K562 (cell line): ENCODE results near the gene ELFN2. TPM values are rescaled to one million over a fixed set of nuclear protein-coding genes. Genes with fewer than 3 reads are reported as not detected.

Experiments used
- ATAC-seq: fragments of 200-7000 bp; cut with Tn5 transposase; 3 replicates; pipeline ENCODE4 v1.9.1; 2020; ENCODE audit warnings: moderate library complexity
- BruUV-seq: library from RNA; stranded (reverse); fragments of 400-500 nt; replicated peaks from 2 replicates; lab custom pipeline; 2021; lab: Mats Ljungman, UMichigan
- CTCF ChIA-PET: fragments of 300-600 bp; formaldehyde crosslinking; extraction: SDS; loops from one replicate; lab custom pipeline; 2021; ENCODE audit warnings: low intra/inter-chr PET ratio; lab: Yijun Ruan, JAX
- POLR2A ChIA-PET: fragments of 300-600, 350-650 bp; sonication (Branson Sonifier 250); formaldehyde crosslinking; extraction: SDS; loops from one replicate; lab custom pipeline; 2021; ENCODE audit warnings: antibody characterized with exemption, inconsistent platforms; lab: Yijun Ruan, JAX
- DNase-seq, 4 experiments: peaks; one replicate each; pipeline versions ENCODE4 v3.0.0 to v3.0.0-alpha.2; 2011 to 2018; ENCODE audit warnings: low spot score in 3 of 4, mixed read lengths in 3 of 4; ENCODE audit errors: extremely low read depth in 1 of 4
- FAIRE-seq: peaks from 2 replicates; lab custom pipeline; 2011; peaks lifted over from hg19 to GRCh38; lab: Jason Lieb, UNC
- H2AFZ ChIP-seq: 2 replicates; pipeline ENCODE4 v1.6.0; 2011; ENCODE audit warnings: low read depth, low read length, control low read depth, inconsistent platforms
- H3K27ac ChIP-seq: fragments of 200-600 bp; 3 replicates; pipeline ENCODE4 v1.8.0; 2011; ENCODE audit warnings: low read depth, mild to moderate bottlenecking, control low read depth, inconsistent platforms, low read length, moderate library complexity, mixed read lengths; ENCODE audit errors: extremely low read depth
- H3K27me3 ChIP-seq, 2 experiments: fragments of 300-600 bp in 1 of 2; 2 replicates in 1 of 2; 3 replicates in 1 of 2; pipeline versions ENCODE4 v1.6.0 to v1.8.0; 2011; ENCODE audit warnings: inconsistent platforms in 2 of 2, low read length in 2 of 2, mild to moderate bottlenecking in 1 of 2, mixed read lengths in 1 of 2, moderate library complexity in 1 of 2; ENCODE audit not compliant: control insufficient read depth in 2 of 2, insufficient read depth in 2 of 2
- H3K36me3 ChIP-seq: fragments of 300-600 bp; 3 replicates; pipeline ENCODE4 v1.8.0; 2011; ENCODE audit warnings: mild to moderate bottlenecking, low read length, inconsistent platforms; ENCODE audit not compliant: control insufficient read depth, insufficient read depth
- H3K4me1 ChIP-seq, 2 experiments: fragments of 200-600 bp in 1 of 2; replicated peaks in 1 of 2; 2 replicates in 1 of 2; 3 replicates in 1 of 2; pipeline versions ENCODE4 v1.5.1 to v1.8.0; 2011; ENCODE audit warnings: inconsistent platforms in 2 of 2, low read length in 2 of 2, mild to moderate bottlenecking in 1 of 2, mixed read lengths in 1 of 2, moderate library complexity in 1 of 2; ENCODE audit not compliant: control insufficient read depth in 2 of 2, insufficient read depth in 2 of 2
- H3K4me2 ChIP-seq: 2 replicates; pipeline ENCODE4 v1.6.1; 2011; ENCODE audit warnings: low read length, control low read depth, inconsistent platforms, mixed read lengths; ENCODE audit not compliant: insufficient read depth
- H3K4me3 ChIP-seq: fragments of 200-600 bp; sonication (generic), shearing (Covaris generic); 2 replicates; pipeline ENCODE4 v1.5.1; 2016; ENCODE audit warnings: control low read depth, inconsistent platforms
- H3K79me2 ChIP-seq: fragments of 200-600 bp; 3 replicates; pipeline ENCODE4 v1.8.0; 2011; ENCODE audit warnings: low read length, inconsistent platforms; ENCODE audit not compliant: control insufficient read depth, insufficient read depth
- H3K9ac ChIP-seq, 2 experiments: 2 replicates each; pipeline versions ENCODE4 v1.6.0 to v1.6.1; 2011; ENCODE audit warnings: low read depth in 2 of 2, low read length in 2 of 2, control low read depth in 1 of 2, inconsistent platforms in 1 of 2, mild to moderate bottlenecking in 1 of 2, mixed read lengths in 1 of 2; ENCODE audit not compliant: insufficient read depth in 1 of 2
- H3K9me1 ChIP-seq: one replicate; pipeline ENCODE4 v1.6.0; 2011; ENCODE audit warnings: inconsistent platforms, mild to moderate bottlenecking, low read length, moderate library complexity; ENCODE audit not compliant: control insufficient read depth, insufficient read depth
- H3K9me3 ChIP-seq: replicated peaks from 2 replicates; pipeline ENCODE4 v1.5.1; 2011; ENCODE audit warnings: low read depth, low read length, inconsistent platforms; ENCODE audit not compliant: control insufficient read depth, insufficient read depth
- H4K20me1 ChIP-seq: replicated peaks from 2 replicates; pipeline ENCODE4 v1.6.1; 2011; ENCODE audit warnings: low read length, inconsistent platforms, mixed read lengths; ENCODE audit not compliant: control insufficient read depth, insufficient read depth
- BMI1 ChIP-seq: fragments of 150-350 bp; IDR thresholded peaks from 2 replicates; pipeline ENCODE4 v1.6.1; 2014; ENCODE audit warnings: low read length
- DMBX1 ChIP-seq: fragments of 250-450 bp; sonication (Bioruptor Pico); IDR thresholded peaks from 2 replicates; pipeline ENCODE4 v1.8.0; 2022; ENCODE audit warnings: inconsistent platforms, mild to moderate bottlenecking, moderate library complexity, borderline replicate concordance
- HCFC1 ChIP-seq: IDR thresholded peaks from 2 replicates; pipeline ENCODE4 v1.6.1; 2012; ENCODE audit warnings: low read depth, low read length, improper control_type of control experiment
- HNRNPL ChIP-seq: fragments of 200-400 bp; formaldehyde crosslinking; IDR thresholded peaks from 2 replicates; pipeline ENCODE4 v1.6.1; 2017; ENCODE audit warnings: low read depth, mild to moderate bottlenecking, low read length
- HOXB6 ChIP-seq: fragments of 250-450 bp; sonication (Bioruptor Pico); IDR thresholded peaks from 2 replicates; pipeline ENCODE4 v1.5.1; 2022; ENCODE audit warnings: mild to moderate bottlenecking, borderline replicate concordance
- MLLT1 ChIP-seq, 2 experiments: fragments of 450-650 bp; IDR thresholded peaks; 2 replicates each; pipeline ENCODE4 v1.6.1; 2016
- MYNN ChIP-seq, 2 experiments: sonication (generic); formaldehyde crosslinking in 1 of 2; IDR thresholded peaks; 2 replicates each; pipeline versions ENCODE4 v1.5.0 to v1.6.1; 2016 to 2020; ENCODE audit warnings: antibody characterized with exemption in 1 of 2, missing genetic modification reagents in 1 of 2
- RBM17 ChIP-seq: fragments of 200-400 bp; formaldehyde crosslinking; IDR thresholded peaks from 2 replicates; pipeline ENCODE4 v1.6.1; 2017; ENCODE audit warnings: low read depth, mild to moderate bottlenecking, low read length, borderline replicate concordance
- RBM39 ChIP-seq: fragments of 200-400 bp; formaldehyde crosslinking; optimal IDR thresholded peaks from 2 replicates; pipeline ENCODE3; 2018; ENCODE audit warnings: low read depth, low read length
- SPI1 ChIP-seq: IDR thresholded peaks from 2 replicates; pipeline ENCODE4 v1.6.1; 2011; ENCODE audit warnings: low read depth, low read length, control low read depth, borderline replicate concordance
- TEAD2 ChIP-seq: fragments of 450-650 bp; IDR thresholded peaks from 2 replicates; pipeline ENCODE4 v1.6.1; 2016; ENCODE audit warnings: missing genetic modification characterization, control low read depth, missing compliant biosample characterization
- TRIM24 ChIP-seq, 2 experiments: fragments of 450-650 bp; IDR thresholded peaks; 2 replicates each; pipeline ENCODE4 v1.6.1; 2016
- WHSC1 ChIP-seq: IDR thresholded peaks from one replicate; pipeline ENCODE4 v1.6.1; 2012; ENCODE audit warnings: low read length, control low read depth, inconsistent platforms
- ZEB2 ChIP-seq: fragments of 450-650 bp; IDR thresholded peaks from 2 replicates; pipeline ENCODE4 v1.6.1; 2016
- ZNF212 ChIP-seq: fragments of 450-650 bp; formaldehyde crosslinking; IDR thresholded peaks from 2 replicates; pipeline ENCODE4 v1.4.0; 2020; ENCODE audit warnings: mild to moderate bottlenecking
- ZNF57 ChIP-seq: fragments of 450-650 bp; formaldehyde crosslinking; IDR thresholded peaks from 2 replicates; pipeline ENCODE4 v1.4.0; 2020; ENCODE audit warnings: mild to moderate bottlenecking, moderate library complexity
- ZNF668 ChIP-seq: fragments of 250-450 bp; sonication (Bioruptor Pico); IDR thresholded peaks from 2 replicates; pipeline ENCODE4 v1.8.0; 2022; ENCODE audit warnings: mild to moderate bottlenecking, inconsistent platforms
- ZZZ3 ChIP-seq: fragments of 450-650 bp; IDR thresholded peaks from 2 replicates; pipeline ENCODE4 v1.6.1; 2016; ENCODE audit warnings: antibody characterized with exemption, mild to moderate bottlenecking, moderate library complexity
- WGBS: fragments of 100-300 bp; shearing (Covaris generic); methylation state at CpG from one replicate; pipeline ENCODE4 v1.1.6; 2016; ENCODE audit warnings: low coverage, mixed read lengths; ENCODE audit not compliant: insufficient coverage; ENCODE audit errors: missing lambda C conversion rate; 5-methylcytosine and 5-hydroxymethylcytosine counted together
- in situ Hi-C: fragments of 300-500 bp; cut with MboI; formaldehyde crosslinking; loops from 4 replicates; pipeline ENCODE4 v1.15.0; 2018; ENCODE audit warnings: inconsistent platforms, mixed read lengths
- intact Hi-C: fragments of 100-400 bp; cut with micrococcal nuclease; formaldehyde crosslinking; loops from 2 replicates; pipeline ENCODE4 v1.14.2; 2022
- polyA plus RNA-seq, 8 experiments: library from polyadenylated mRNA; depleted of rRNA in 4 of 8; stranded (reverse) in 5 of 8; unstranded in 3 of 8; fragments of >200 nt; fragmentation: Nextera tagmentation in 2 of 8; fragmentation: Illumina TruSeq in 1 of 8; extraction: Ambion mirVana in 2 of 8; extraction: Trizol in 1 of 8; gene quantifications; 2 replicates each; pipeline versions ENCODE4 v1.2.1 to v1.2.3, GENCODE V29; 2011 to 2014; ENCODE audit warnings: inconsistent platforms in 1 of 8, missing spikeins in 1 of 8
- total RNA-seq, 7 experiments: library from RNA; depleted of rRNA in 6 of 7; stranded (reverse); fragments of >200 nt in 6 of 7; fragmentation: Illumina TruSeq in 2 of 7; extraction: Trizol in 2 of 7; gene quantifications; 2 replicates each; pipeline versions ENCODE4 v1.2.1 to v1.2.3, GENCODE V29; 2011 to 2021; ENCODE audit warnings: low replicate concordance in 1 of 7

ELFN2 gene
- total and polyA plus RNA-seq, 9 of the 15 experiments (the other 6 are each of a cell fraction or from before 2014, with no cell fraction given), result not detected

GRCh38 chr22:37403267-37403960 is 23.9 kb downstream of the ELFN2 start:
- WGBS, result 5% methylated on average over 11 of the region's 26 CpGs
- Histone ChIP-seq H3K36me3 (no peaks in the 10 kb centered on the region), H3K9me1 (no peaks in the 10 kb centered on the region), H4K20me1 (no peaks in the 10 kb centered on the region), H3K9me3 (no peaks in the 10 kb centered on the region), H3K27ac (no peak overlapping the region), H2AFZ (no peak overlapping the region), H3K79me2 (no peaks in the 10 kb centered on the region), H3K4me1 (no peaks in the 10 kb centered on the region), H3K4me3 (no peak overlapping the region), H3K9ac (no peak overlapping the region), H3K4me2 (no peak overlapping the region), H3K27me3 (peaks cover 4 to 38% of the 10 kb centered on the region in 2 experiments; a peak in 4 of 5 replicates)
- FAIRE-seq, result no peak
- TF ChIP-seq HNRNPL, result no peak
- no peak for TF ChIP-seq MYNN (IDR thresholded peaks at IDR 0.05)
- TF ChIP-seq MYNN (CRISPR knock-in tag; IDR thresholded peaks at IDR 0.05), result no peak
- TF ChIP-seq RBM39, result no peak
- no peak for TF ChIP-seq ZNF668 (CRISPR knock-in tag)
- no TSS peak for BruUV-seq
- DNase-seq, result no peak
- ATAC-seq, result no peak
- POLR2A ChIA-PET, result interaction anchor here (0.6 kb wide), 1 partner anchor 64 kb away, joined by 4 read pairs; no protein-coding TSS in a partner anchor
- CTCF ChIA-PET, result no interaction called here
- intact Hi-C loops, result no loop called here
- in situ Hi-C loops, result no loop called here

GRCh38 chr22:37402184-37402506 is 25.1 kb downstream of the ELFN2 start:
- H2AFZ ChIP-seq, result no peak overlapping the region
- DNase-seq, result no peak
- no peaks in the 10 kb centered on the region for H3K9me3 ChIP-seq
- no peaks in the 10 kb centered on the region for H3K9me1 ChIP-seq
- no peaks in the 10 kb centered on the region for H3K4me1 ChIP-seq
- no peak overlapping the region for H3K4me3 ChIP-seq
- CTCF ChIA-PET, result no interaction called here
- no peaks in the 10 kb centered on the region for H4K20me1 ChIP-seq
- FAIRE-seq, result no peak
- peaks cover 3 to 37% of the 10 kb centered on the region in 2 experiments; a peak in 4 of 5 replicates for H3K27me3 ChIP-seq
- WGBS, result 10% methylated on average over 10 of the region's 10 CpGs
- in situ Hi-C loops (no loop called here), intact Hi-C loops (no loop called here)
- H3K27ac ChIP-seq, result no peak overlapping the region
- no peaks in the 10 kb centered on the region for H3K36me3 ChIP-seq
- no peaks in the 10 kb centered on the region for H3K79me2 ChIP-seq
- no TSS peak for BruUV-seq
- H3K4me2 ChIP-seq, result no peak overlapping the region
- POLR2A ChIA-PET, result no interaction called here
- H3K9ac ChIP-seq, result no peak overlapping the region
- no peak for ATAC-seq
- TF ChIP-seq SPI1 (no peak), MLLT1 (IDR thresholded peaks at IDR 0.05) (no peak), HOXB6 (no peak), ZEB2 (no peak), ZNF57 (CRISPR knock-in tag) (no peak), WHSC1 (no peak), HCFC1 (no peak), DMBX1 (CRISPR knock-in tag) (no peak), TRIM24 (IDR thresholded peaks at IDR 0.05) (no peak), ZNF212 (CRISPR knock-in tag) (no peak), TEAD2 (tag) (no peak), ZZZ3 (no peak), BMI1 (no peak), RBM17 (no peak)
